ENCODE data around the gene VGLL3.

Gene VGLL3

DNA sequence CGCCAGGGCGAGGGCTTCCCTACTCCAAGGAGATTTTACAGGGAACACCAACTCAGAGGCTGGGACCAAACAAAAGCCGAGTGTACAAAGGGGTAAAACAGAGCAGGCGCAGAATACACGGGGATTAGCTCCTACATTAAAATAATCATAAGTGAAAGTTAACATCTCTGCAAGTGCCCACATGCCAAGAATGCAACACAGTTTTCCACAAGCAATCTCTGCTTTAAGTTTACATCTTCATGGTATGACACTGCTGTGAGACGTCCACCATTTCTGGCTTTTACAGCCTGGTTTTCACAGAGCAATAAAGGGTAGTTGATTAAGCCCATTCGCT is 500 bp upstream of the VGLL3 start:
- H3K27me3 ChIP-seq (ENCODE audit: insufficient read depth, poor library complexity, severe bottlenecking), result peaks cover 27% of the 10 kb centered on the region
- DNase-seq (ENCODE audit: low read depth in 1 of 2, low spot score in 1 of 2), result no peak
- no peak overlapping the region for H3K4me3 ChIP-seq (replicated peaks; ENCODE audit: insufficient read depth, low read length)
- TF ChIP-seq GABPA (IDR thresholded peaks at IDR 0.05; ENCODE audit: low read depth) (no peak), SPI1 (IDR thresholded peaks at IDR 0.05; ENCODE audit: borderline replicate concordance, low read depth) (no peak), POLR2AphosphoS5 (IDR thresholded peaks at IDR 0.05; ENCODE audit: low read depth) (no peak)
- TF ChIP-seq, protein P1, sequence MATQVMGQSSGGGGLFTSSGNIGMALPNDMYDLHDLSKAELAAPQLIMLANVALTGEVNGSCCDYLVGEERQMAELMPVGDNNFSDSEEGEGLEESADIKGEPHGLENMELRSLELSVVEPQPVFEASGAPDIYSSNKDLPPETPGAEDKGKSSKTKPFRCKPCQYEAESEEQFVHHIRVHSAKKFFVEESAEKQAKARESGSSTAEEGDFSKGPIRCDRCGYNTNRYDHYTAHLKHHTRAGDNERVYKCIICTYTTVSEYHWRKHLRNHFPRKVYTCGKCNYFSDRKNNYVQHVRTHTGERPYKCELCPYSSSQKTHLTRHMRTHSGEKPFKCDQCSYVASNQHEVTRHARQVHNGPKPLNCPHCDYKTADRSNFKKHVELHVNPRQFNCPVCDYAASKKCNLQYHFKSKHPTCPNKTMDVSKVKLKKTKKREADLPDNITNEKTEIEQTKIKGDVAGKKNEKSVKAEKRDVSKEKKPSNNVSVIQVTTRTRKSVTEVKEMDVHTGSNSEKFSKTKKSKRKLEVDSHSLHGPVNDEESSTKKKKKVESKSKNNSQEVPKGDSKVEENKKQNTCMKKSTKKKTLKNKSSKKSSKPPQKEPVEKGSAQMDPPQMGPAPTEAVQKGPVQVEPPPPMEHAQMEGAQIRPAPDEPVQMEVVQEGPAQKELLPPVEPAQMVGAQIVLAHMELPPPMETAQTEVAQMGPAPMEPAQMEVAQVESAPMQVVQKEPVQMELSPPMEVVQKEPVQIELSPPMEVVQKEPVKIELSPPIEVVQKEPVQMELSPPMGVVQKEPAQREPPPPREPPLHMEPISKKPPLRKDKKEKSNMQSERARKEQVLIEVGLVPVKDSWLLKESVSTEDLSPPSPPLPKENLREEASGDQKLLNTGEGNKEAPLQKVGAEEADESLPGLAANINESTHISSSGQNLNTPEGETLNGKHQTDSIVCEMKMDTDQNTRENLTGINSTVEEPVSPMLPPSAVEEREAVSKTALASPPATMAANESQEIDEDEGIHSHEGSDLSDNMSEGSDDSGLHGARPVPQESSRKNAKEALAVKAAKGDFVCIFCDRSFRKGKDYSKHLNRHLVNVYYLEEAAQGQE (IDR thresholded peaks at IDR 0.05; ENCODE audit: insufficient replicate concordance, low read depth), result no peak
- TF ChIP-seq, protein P2, sequence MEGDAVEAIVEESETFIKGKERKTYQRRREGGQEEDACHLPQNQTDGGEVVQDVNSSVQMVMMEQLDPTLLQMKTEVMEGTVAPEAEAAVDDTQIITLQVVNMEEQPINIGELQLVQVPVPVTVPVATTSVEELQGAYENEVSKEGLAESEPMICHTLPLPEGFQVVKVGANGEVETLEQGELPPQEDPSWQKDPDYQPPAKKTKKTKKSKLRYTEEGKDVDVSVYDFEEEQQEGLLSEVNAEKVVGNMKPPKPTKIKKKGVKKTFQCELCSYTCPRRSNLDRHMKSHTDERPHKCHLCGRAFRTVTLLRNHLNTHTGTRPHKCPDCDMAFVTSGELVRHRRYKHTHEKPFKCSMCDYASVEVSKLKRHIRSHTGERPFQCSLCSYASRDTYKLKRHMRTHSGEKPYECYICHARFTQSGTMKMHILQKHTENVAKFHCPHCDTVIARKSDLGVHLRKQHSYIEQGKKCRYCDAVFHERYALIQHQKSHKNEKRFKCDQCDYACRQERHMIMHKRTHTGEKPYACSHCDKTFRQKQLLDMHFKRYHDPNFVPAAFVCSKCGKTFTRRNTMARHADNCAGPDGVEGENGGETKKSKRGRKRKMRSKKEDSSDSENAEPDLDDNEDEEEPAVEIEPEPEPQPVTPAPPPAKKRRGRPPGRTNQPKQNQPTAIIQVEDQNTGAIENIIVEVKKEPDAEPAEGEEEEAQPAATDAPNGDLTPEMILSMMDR (IDR thresholded peaks at IDR 0.05; ENCODE audit: insufficient read depth, low read length), result no peak
- H3K27ac ChIP-seq (replicated peaks), result no peak overlapping the region

DNA sequence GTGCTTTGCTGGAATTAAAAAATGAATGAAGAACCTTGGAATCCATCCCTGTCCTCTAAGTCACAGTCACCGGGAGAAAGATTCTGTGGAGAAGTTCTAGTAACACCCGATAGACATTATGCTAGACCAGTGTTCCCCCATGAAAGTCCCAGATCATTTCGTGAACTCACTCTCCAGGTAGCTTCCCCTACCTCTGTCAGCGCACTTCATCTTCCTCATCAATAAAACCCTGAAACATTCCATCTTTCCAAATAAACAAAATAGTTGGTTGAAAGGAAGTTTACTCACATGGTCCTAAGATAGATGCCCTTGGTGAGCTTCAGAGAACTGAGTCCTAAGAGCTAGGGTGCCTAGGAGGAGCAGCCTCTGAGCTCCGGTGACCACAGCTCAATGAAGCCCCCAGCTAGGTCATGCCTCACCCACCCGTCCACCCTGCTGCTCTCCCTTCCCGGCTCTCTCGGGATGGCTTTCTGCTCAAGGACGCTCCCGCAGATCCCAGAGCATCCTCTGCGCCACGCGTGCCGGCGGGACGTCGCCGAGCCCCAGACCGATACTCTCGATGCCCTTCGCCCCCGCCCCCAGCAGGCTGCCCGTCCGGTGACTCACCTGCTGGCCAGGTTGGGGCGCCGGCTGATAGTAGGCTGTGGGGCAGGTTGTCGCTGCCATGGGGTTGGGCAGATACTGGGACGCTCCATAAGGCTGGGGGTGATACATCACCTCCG is 776 bp downstream of the VGLL3 start:
- Histone ChIP-seq H3K27ac (replicated peaks) (no peak overlapping the region), H3K4me3 (replicated peaks; ENCODE audit: insufficient read depth, low read length) (no peak overlapping the region), H3K27me3 (ENCODE audit: insufficient read depth, poor library complexity, severe bottlenecking) (peaks cover 31% of the 10 kb centered on the region)
- no peak for DNase-seq (ENCODE audit: low read depth in 1 of 2, low spot score in 1 of 2)
- TF ChIP-seq, protein P1 (IDR thresholded peaks at IDR 0.05; ENCODE audit: insufficient replicate concordance, low read depth), result no peak

DNA sequence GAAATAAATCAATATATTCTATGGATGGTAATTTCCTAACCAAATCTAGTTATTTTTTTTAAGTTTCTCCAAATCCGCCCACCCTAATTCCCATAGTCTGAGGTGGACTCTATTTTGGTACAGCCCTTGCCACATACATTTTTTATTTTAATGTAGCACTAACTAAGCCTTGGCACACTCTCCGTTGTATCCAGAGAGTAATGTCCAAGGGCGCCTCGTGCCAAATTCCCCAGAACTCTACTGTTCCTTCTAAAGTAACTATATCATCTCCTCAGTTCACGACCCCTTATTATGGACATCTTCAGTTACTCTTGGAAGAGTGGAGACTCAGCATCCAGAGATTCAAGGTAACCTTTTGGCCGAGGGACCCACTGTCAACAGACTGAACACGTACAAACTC is 1.3 kb downstream of the VGLL3 start:
- no peak overlapping the region for H3K4me3 ChIP-seq (replicated peaks; ENCODE audit: insufficient read depth, low read length)
- H3K27ac ChIP-seq (replicated peaks), result no peak overlapping the region
- no peak for TF ChIP-seq POLR2AphosphoS5 (IDR thresholded peaks at IDR 0.05; ENCODE audit: low read depth)
- TF ChIP-seq, protein P2 (IDR thresholded peaks at IDR 0.05; ENCODE audit: insufficient read depth, low read length), result no peak
- no peak for TF ChIP-seq GABPA (IDR thresholded peaks at IDR 0.05; ENCODE audit: low read depth)
- TF ChIP-seq, protein P1 (IDR thresholded peaks at IDR 0.05; ENCODE audit: insufficient replicate concordance, low read depth), result no peak
- TF ChIP-seq SPI1 (IDR thresholded peaks at IDR 0.05; ENCODE audit: borderline replicate concordance, low read depth), result no peak
- peaks cover 31% of the 10 kb centered on the region for H3K27me3 ChIP-seq (ENCODE audit: insufficient read depth, poor library complexity, severe bottlenecking)
- DNase-seq (ENCODE audit: low read depth in 1 of 2, low spot score in 1 of 2), result no peak

All from HL-60 (cell line).